ENCODE results near the gene STXBP3.

GRCh38 chr1:108747171-108747850 lies 837 bp downstream of the STXBP3 start:
- TF ChIP-seq CTCF (IDR thresholded peaks at IDR 0.05; ENCODE audit: poor library complexity, severe bottlenecking) (no peak), EZH2 (IDR thresholded peaks at IDR 0.05; ENCODE audit: borderline replicate concordance, insufficient read depth, low read length, poor library complexity, severe bottlenecking) (no peak), TAF1 (IDR thresholded peaks at IDR 0.05; ENCODE audit: low read depth) (no peak), EP300 (conservative IDR thresholded peaks at IDR 0.05; ENCODE audit: poor library complexity, severe bottlenecking) (no peak), POLR2AphosphoS5 (IDR thresholded peaks at IDR 0.05) (no peak), MXI1 (conservative IDR thresholded peaks at IDR 0.05; ENCODE audit: poor library complexity, severe bottlenecking) (no peak), REST (IDR thresholded peaks at IDR 0.05; ENCODE audit: borderline replicate concordance) (no peak), RAD21 (conservative IDR thresholded peaks at IDR 0.05) (no peak), SMC3 (conservative IDR thresholded peaks at IDR 0.05; ENCODE audit: poor library complexity) (no peak)

Measured in neural cell (in vitro differentiated cells).